Stimulated activated CD4-positive, alpha-beta T cell treated with anti-CD3 and anti-CD28 coated beads, Interleukin-15, amount 100 ng/mL, for 1 hour (primary cell): ENCODE measurements around the gene FAM210A.

ENCODE experiments used
- DNase-seq, 2 donors: peaks; one replicate each; pipeline ENCODE4 v3.0.0-alpha.2; 2020; ENCODE audit warnings: low read depth in 1 of 2, low spot score in 1 of 2

FAM210A gene

GRCh38 chr18:13622751-13623150 lies 103.6 kb downstream of the FAM210A start:
- no peak for DNase-seq

GRCh38 chr18:13621886-13622619 lies 104.3 kb downstream of the FAM210A start:
- no peak for DNase-seq

- no peak for DNase-seq
These were observed 104.9 kb downstream of the FAM210A start for GRCh38 chr18:13621446-13621849.

- no peak for DNase-seq
These were observed 105.4 kb downstream of the FAM210A start for GRCh38 chr18:13620818-13621445.

- DNase-seq, result no peak
These were observed 106.1 kb downstream of the FAM210A start for GRCh38 chr18:13620206-13620672.

- DNase-seq, result no peak
These were observed 106.7 kb downstream of the FAM210A start for GRCh38 chr18:13619505-13620205.

GRCh38 chr18:13618760-13619438 lies 107.5 kb downstream of the FAM210A start:
- DNase-seq, result no peak

- no peak for DNase-seq
These were observed 108.4 kb downstream of the FAM210A start for GRCh38 chr18:13617826-13618515.

GRCh38 chr18:13616525-13617035 lies 109.8 kb downstream of the FAM210A start:
- no peak for DNase-seq

- DNase-seq, result no peak
These were observed 110.3 kb downstream of the FAM210A start for GRCh38 chr18:13616041-13616440.

- no peak for DNase-seq
These were observed 110.9 kb downstream of the FAM210A start for GRCh38 chr18:13615432-13615861.

GRCh38 chr18:13614641-13615288 lies 111.6 kb downstream of the FAM210A start:
- no peak for DNase-seq

GRCh38 chr18:13613591-13614501 lies 112.5 kb downstream of the FAM210A start:
- DNase-seq, result no peak
